Tibial nerve (tissue), 3 donors: ENCODE measurements around the gene SERPINB3.

ENCODE experiments used
- POLR2A ChIP-seq, 2 donors: fragments of 450-650 bp; IDR thresholded peaks; one replicate each; pipeline ENCODE4 v1.6.1; 2017; ENCODE audit warnings: antibody characterized with exemption in 2 of 2, mild to moderate bottlenecking in 2 of 2, moderate library complexity in 2 of 2
- TF ChIP-seq, protein P1 (sequence below), 5 experiments: fragments of 200-600 bp in 3 of 5; fragments of 450-650 bp in 2 of 5; sonication (generic) in 3 of 5; IDR thresholded peaks; one replicate each; pipeline ENCODE4 v1.5.1; 2016 to 2019; ENCODE audit warnings: antibody characterized with exemption in 5 of 5, mild to moderate bottlenecking in 3 of 5, moderate library complexity in 2 of 5

DNA sequence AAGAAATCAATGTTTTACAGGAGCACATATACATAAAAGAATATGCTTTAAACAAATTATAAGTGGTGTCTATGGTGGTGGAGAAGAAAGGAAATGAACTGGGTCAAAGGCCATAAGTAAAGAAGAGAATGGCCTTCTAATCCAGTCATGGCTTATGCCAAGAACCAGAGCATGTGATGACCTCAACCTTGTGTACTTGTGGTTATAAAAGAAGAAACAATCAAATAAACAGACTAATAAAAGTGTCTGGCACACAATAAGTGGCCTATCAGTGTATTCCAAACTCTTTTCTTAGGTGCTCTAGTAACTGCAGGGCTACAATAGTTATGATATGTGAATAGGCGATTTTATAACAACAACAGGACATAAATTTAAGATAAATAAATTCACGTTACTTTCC lies 43.7 kb upstream of the SERPINB3 start:
- TF ChIP-seq, protein P1, sequence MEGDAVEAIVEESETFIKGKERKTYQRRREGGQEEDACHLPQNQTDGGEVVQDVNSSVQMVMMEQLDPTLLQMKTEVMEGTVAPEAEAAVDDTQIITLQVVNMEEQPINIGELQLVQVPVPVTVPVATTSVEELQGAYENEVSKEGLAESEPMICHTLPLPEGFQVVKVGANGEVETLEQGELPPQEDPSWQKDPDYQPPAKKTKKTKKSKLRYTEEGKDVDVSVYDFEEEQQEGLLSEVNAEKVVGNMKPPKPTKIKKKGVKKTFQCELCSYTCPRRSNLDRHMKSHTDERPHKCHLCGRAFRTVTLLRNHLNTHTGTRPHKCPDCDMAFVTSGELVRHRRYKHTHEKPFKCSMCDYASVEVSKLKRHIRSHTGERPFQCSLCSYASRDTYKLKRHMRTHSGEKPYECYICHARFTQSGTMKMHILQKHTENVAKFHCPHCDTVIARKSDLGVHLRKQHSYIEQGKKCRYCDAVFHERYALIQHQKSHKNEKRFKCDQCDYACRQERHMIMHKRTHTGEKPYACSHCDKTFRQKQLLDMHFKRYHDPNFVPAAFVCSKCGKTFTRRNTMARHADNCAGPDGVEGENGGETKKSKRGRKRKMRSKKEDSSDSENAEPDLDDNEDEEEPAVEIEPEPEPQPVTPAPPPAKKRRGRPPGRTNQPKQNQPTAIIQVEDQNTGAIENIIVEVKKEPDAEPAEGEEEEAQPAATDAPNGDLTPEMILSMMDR (IDR thresholded peaks at IDR 0.05) = no peak
- no peak for TF ChIP-seq POLR2A (IDR thresholded peaks at IDR 0.05)
